OCI-M2 (cell line): ENCODE measurements around the gene KCNN2.

ENCODE experiments used
- DNase-seq: peaks from one replicate; lab custom pipeline; 2025; ENCODE audit not compliant: unreplicated experiment; lab: John Stamatoyannopoulos, UW

Gene KCNN2

GRCh38 chr5:114477816-114478334 lies 116.0 kb downstream of the KCNN2 start:
- DNase-seq, result no peak

- DNase-seq, result no peak
These were observed 138.9 kb downstream of the KCNN2 start for GRCh38 chr5:114500756-114501155.

- no peak for DNase-seq
These were observed 142.7 kb downstream of the KCNN2 start for GRCh38 chr5:114504560-114504959.

GRCh38 chr5:114524221-114524620 lies 162.4 kb downstream of the KCNN2 start:
- DNase-seq, result no peak

GRCh38 chr5:114544561-114544960 lies 182.7 kb downstream of the KCNN2 start:
- DNase-seq, result no peak
